Muscle layer of duodenum (tissue), 2 donors: ENCODE data around the gene SYDE1.

ENCODE experiments used
- H3K27ac ChIP-seq: one replicate; pipeline ENCODE4 v1.7.0; 2013; ENCODE audit warnings: mild to moderate bottlenecking, low read length
- H3K27me3 ChIP-seq: one replicate; pipeline ENCODE4 v1.7.0; 2013; ENCODE audit warnings: low read depth, mild to moderate bottlenecking, control low read depth, low read length
- H3K36me3 ChIP-seq, 2 donors: one replicate each; pipeline ENCODE4 v1.7.0; 2013; ENCODE audit warnings: low read length in 2 of 2, control low read depth in 1 of 2, mild to moderate bottlenecking in 1 of 2; ENCODE audit not compliant: insufficient read depth in 2 of 2, control insufficient read depth in 1 of 2
- H3K4me1 ChIP-seq, 2 donors: one replicate each; pipeline ENCODE4 v1.7.0; 2013; ENCODE audit warnings: low read length in 2 of 2, mild to moderate bottlenecking in 2 of 2, control low read depth in 1 of 2, moderate library complexity in 1 of 2; ENCODE audit not compliant: insufficient read depth in 2 of 2, control insufficient read depth in 1 of 2
- H3K4me3 ChIP-seq, 2 donors: one replicate each; pipeline ENCODE4 v1.7.0; 2013; ENCODE audit warnings: low read length in 2 of 2, low read depth in 1 of 2, mild to moderate bottlenecking in 1 of 2
- H3K9me3 ChIP-seq, 2 donors: one replicate each; pipeline ENCODE4 v1.7.0; 2013; ENCODE audit warnings: low read length in 2 of 2, control low read depth in 1 of 2, mild to moderate bottlenecking in 1 of 2; ENCODE audit not compliant: control insufficient read depth in 1 of 2
- donor health status: healthy.

The SYDE1 gene

GRCh38 chr19:15156391-15156790, 49.2 kb downstream of the SYDE1 start:
- Histone ChIP-seq H3K27me3 (no peaks in the 10 kb centered on the region), H3K27ac (no peak overlapping the region), H3K9me3 (peaks cover 10 to 15% of the 10 kb centered on the region in 2 donors), H3K36me3 (no peaks in the 10 kb centered on the region), H3K4me1 (no peaks in the 10 kb centered on the region), H3K4me3 (no peak overlapping the region)

GRCh38 chr19:15159251-15159650, 52.0 kb downstream of the SYDE1 start:
- Histone ChIP-seq H3K27ac (no peak overlapping the region), H3K36me3 (no peaks in the 10 kb centered on the region), H3K27me3 (no peaks in the 10 kb centered on the region), H3K9me3 (peaks cover 7 to 15% of the 10 kb centered on the region in 2 donors), H3K4me3 (no peak overlapping the region), H3K4me1 (no peaks in the 10 kb centered on the region)

DNA sequence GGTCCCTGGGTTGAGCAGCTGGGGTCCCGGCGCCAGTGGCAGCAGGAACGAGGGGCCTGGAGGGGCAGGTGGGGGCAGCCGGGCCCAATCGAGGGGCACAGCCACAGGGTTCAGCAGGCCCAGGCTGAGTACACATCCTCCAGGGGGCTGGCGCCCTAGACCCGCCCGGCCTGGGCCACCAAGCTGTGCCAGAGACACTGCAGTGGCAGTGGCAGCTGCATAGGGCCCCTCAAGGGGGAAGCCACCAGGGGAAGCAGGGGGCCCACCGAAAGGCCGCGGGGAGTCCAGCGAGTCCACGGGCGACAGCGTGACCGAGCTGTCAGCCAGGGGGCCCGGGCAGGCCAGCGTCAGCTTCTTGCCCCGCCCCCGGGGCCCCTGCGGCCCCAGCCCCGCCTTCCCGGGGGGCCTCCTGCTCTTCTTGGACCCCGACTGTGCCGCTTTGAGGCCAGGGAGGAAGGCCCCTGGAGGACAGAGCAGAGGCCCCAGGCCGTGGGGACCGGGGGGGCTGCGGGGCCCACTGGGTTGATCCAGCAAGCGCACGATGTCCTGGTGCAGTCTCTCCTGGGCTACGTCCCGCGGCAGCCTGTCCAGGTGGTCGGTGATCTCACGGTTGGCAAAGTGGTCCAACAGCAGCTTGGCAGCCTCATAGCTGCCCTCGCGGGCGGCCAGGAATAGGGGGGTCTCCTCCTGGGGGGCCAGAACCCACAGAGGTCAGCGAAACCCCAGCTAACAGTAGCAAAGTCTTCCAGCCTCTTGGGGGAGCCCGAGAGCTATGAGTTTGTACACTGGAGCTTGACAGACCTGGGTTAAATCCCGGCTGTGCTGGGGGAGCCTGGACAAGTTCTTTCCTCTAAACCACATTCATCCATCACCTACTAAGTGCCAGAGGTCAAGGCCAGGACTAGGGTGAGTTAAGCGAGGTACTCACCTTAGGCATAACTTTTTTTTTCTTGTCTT, 54.1 kb downstream of the SYDE1 start:
- Histone ChIP-seq H3K27me3 (no peaks in the 10 kb centered on the region), H3K4me3 (no peak overlapping the region), H3K36me3 (peaks cover 0 to 13% of the 10 kb centered on the region in 2 donors), H3K27ac (no peak overlapping the region), H3K9me3 (peaks cover 4 to 32% of the 10 kb centered on the region in 2 donors), H3K4me1 (no peaks in the 10 kb centered on the region)
